GM23338 (cell line): ENCODE measurements around the gene RPS28. TPM values are rescaled to one million over a fixed set of nuclear protein-coding genes. Genes with fewer than 3 reads are reported as not detected.

Experiments
- ATAC-seq: fragments of 200-7000 bp; cut with Tn5 transposase; 3 replicates; pipeline ENCODE4 v1.9.1; 2020
- DNase-seq: peaks from one replicate; pipeline ENCODE4 v3.0.0-alpha.2; 2015; ENCODE audit warnings: low spot score
- H2AFZ ChIP-seq: fragments of 200-600 bp; sonication (generic); 2 replicates; pipeline ENCODE4 v1.8.0; 2016; ENCODE audit warnings: antibody characterized with exemption, mild to moderate bottlenecking, moderate library complexity
- H3F3A ChIP-seq: fragments of 200-600 bp; sonication (generic); replicated peaks from 2 replicates; pipeline ENCODE4 v1.8.0; 2017; ENCODE audit warnings: antibody characterized with exemption, mixed run types, low read depth
- H3K27ac ChIP-seq: fragments of 200-600 bp; sonication (generic); 2 replicates; pipeline ENCODE4 v1.6.1; 2016; ENCODE audit warnings: low read depth
- H3K27me3 ChIP-seq: fragments of 200-600 bp; sonication (generic); 2 replicates; pipeline ENCODE4 v1.8.0; 2016; ENCODE audit warnings: mild to moderate bottlenecking, mixed run types, moderate library complexity; ENCODE audit not compliant: insufficient read depth
- H3K36me3 ChIP-seq: fragments of 200-600 bp; sonication (generic); 2 replicates; pipeline ENCODE4 v1.8.0; 2016; ENCODE audit warnings: mild to moderate bottlenecking; ENCODE audit not compliant: insufficient read depth
- H3K4me1 ChIP-seq: fragments of 200-600 bp; sonication (generic); 2 replicates; pipeline ENCODE4 v1.8.0; 2016; ENCODE audit warnings: mild to moderate bottlenecking, moderate library complexity; ENCODE audit not compliant: insufficient read depth
- H3K4me2 ChIP-seq: fragments of 200-600 bp; sonication (generic); 2 replicates; pipeline ENCODE4 v1.7.1; 2017; ENCODE audit warnings: mixed run types
- H3K4me3 ChIP-seq: fragments of 200-600 bp; sonication (generic); 2 replicates; pipeline ENCODE4 v1.6.1; 2016; ENCODE audit warnings: mixed run types
- H3K79me2 ChIP-seq: fragments of 200-600 bp; sonication (generic); replicated peaks from 2 replicates; pipeline ENCODE4 v1.8.0; 2017; ENCODE audit warnings: mild to moderate bottlenecking; ENCODE audit not compliant: insufficient read depth
- H3K9me2 ChIP-seq: fragments of 200-600 bp; sonication (generic); 2 replicates; pipeline ENCODE4 v1.8.0; 2017; ENCODE audit not compliant: insufficient read depth
- H4K20me1 ChIP-seq: fragments of 200-600 bp; sonication (generic); replicated peaks from 2 replicates; pipeline ENCODE4 v1.8.0; 2017; ENCODE audit warnings: mild to moderate bottlenecking; ENCODE audit not compliant: insufficient read depth
- H3K27ac Mint-ChIP-seq: 2 replicates; pipeline ENCODE4 v1.8.0; 2020; ENCODE audit warnings: inconsistent platforms, mild to moderate bottlenecking, moderate library complexity, mixed read lengths
- H3K27me3 Mint-ChIP-seq: 3 replicates; pipeline ENCODE4 v1.8.0; 2022; ENCODE audit warnings: low read depth, mild to moderate bottlenecking, moderate library complexity, mixed read lengths, inconsistent platforms; ENCODE audit not compliant: insufficient read depth, poor library complexity
- H3K36me3 Mint-ChIP-seq: 3 replicates; pipeline ENCODE4 v1.8.0; 2021; ENCODE audit warnings: low read depth, mild to moderate bottlenecking, inconsistent platforms, moderate library complexity, mixed read lengths
- H3K4me1 Mint-ChIP-seq: 3 replicates; pipeline ENCODE4 v1.8.0; 2020; ENCODE audit warnings: mild to moderate bottlenecking, inconsistent platforms, mixed read lengths
- H3K4me3 Mint-ChIP-seq: 3 replicates; pipeline ENCODE4 v1.8.0; 2021; ENCODE audit warnings: moderate library complexity, mild to moderate bottlenecking, inconsistent platforms, mixed read lengths
- H3K9me3 Mint-ChIP-seq: 3 replicates; pipeline ENCODE4 v1.8.0; 2020; ENCODE audit warnings: moderate library complexity, mild to moderate bottlenecking, inconsistent platforms, mixed read lengths
- JUNB ChIP-seq: IDR thresholded peaks from one replicate; pipeline ENCODE4 v1.6.1; 2016; ENCODE audit warnings: antibody characterized with exemption; ENCODE audit not compliant: unreplicated experiment
- NANOG ChIP-seq: IDR thresholded peaks from 2 replicates; pipeline ENCODE4 v1.6.1; 2016; ENCODE audit warnings: antibody characterized with exemption, borderline replicate concordance
- STAT1 ChIP-seq: IDR thresholded peaks from one replicate; pipeline ENCODE4 v1.6.1; 2016; ENCODE audit warnings: antibody characterized with exemption; ENCODE audit not compliant: unreplicated experiment
- ZNF114 ChIP-seq: fragments of 250-450 bp; sonication (Bioruptor Pico); IDR thresholded peaks from 2 replicates; pipeline ENCODE4 v1.5.0; 2020; ENCODE audit warnings: mild to moderate bottlenecking, moderate library complexity
- ZNF331 ChIP-seq: fragments of 250-450 bp; sonication (Bioruptor Pico); IDR thresholded peaks from 2 replicates; pipeline ENCODE4 v1.5.0; 2020; ENCODE audit warnings: low read depth, mild to moderate bottlenecking, moderate library complexity
- polyA plus RNA-seq: library from polyadenylated mRNA; unstranded; fragments of >200 nt; fragmentation: Nextera tagmentation; extraction: Ambion mirVana; gene quantifications from 2 replicates; pipeline ENCODE4 v1.2.1, GENCODE V29; 2016
- total RNA-seq: library from RNA; depleted of rRNA; stranded (reverse); fragments of >200 nt; shearing (Covaris generic); gene quantifications from 2 replicates; pipeline ENCODE4 v1.2.3, GENCODE V29; 2014
- TF ChIP-seq, protein P1 (sequence below): fragments of 250-450 bp; sonication (Bioruptor Pico); IDR thresholded peaks from 2 replicates; pipeline ENCODE4 v1.5.0; 2020; ENCODE audit warnings: mild to moderate bottlenecking, moderate library complexity
- TF ChIP-seq, protein P2 (sequence below), 2 experiments: fragments of 200-600 bp in 1 of 2; sonication (generic) in 1 of 2; conservative IDR thresholded peaks; 2 replicates each; pipeline versions ENCODE4 v1.5.1 to v1.6.1; 2016 to 2017; ENCODE audit warnings: antibody characterized with exemption in 2 of 2, low read depth in 2 of 2, mild to moderate bottlenecking in 2 of 2, moderate library complexity in 1 of 2
- TF ChIP-seq, protein P3 (sequence below): IDR thresholded peaks from one replicate; pipeline ENCODE4 v1.6.1; 2018; ENCODE audit warnings: antibody characterized with exemption; ENCODE audit not compliant: unreplicated experiment

The RPS28 gene
- total and polyA plus RNA-seq, 2 experiments from 2014 or later, result 174 to 1,790 TPM

DNA sequence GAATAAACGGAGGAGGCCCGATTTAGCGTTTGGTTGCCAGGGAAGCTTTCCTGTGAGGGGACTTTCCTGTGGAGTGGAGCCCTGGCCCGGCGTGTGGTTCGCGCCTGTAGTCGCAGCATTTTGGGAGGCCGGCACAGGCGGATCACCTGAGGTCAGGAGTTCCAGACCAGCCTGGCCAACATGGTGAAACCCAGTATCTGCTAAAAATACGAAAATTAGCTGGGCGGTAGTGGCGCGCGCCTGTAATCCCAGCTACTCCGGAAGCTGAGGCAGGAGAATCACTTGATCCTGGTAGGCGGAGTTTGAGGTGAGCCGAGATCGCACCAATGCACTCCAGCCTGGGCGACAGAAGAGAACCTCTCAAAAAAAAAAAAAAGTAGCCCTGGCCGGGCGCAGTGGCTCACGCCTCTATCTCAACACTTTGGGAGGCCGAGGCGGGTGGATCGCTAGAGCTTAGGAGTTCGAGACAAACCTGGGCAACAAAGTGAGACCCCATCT, 14.8 kb downstream of the RPS28 start:
- Mint-ChIP-seq H3K4me1 (peaks cover 17% of the 10 kb centered on the region), H3K27me3 (peaks cover 52% of the 10 kb centered on the region), H3K27ac (no peak overlapping the region), H3K9me3 (no peaks in the 10 kb centered on the region), H3K36me3 (no peaks in the 10 kb centered on the region), H3K4me3 (peak overlapping the region; percentile 56)
- Histone ChIP-seq H3K79me2 (no peaks in the 10 kb centered on the region), H2AFZ (peak overlapping the region; percentile 69), H3K27me3 (peaks cover 47% of the 10 kb centered on the region), H4K20me1 (no peaks in the 10 kb centered on the region), H3K4me3 (peak overlapping the region; percentile 68), H3K9me2 (no peaks in the 10 kb centered on the region), H3K27ac (no peak overlapping the region), H3K4me2 (peak overlapping the region; percentile 91), H3K36me3 (no peaks in the 10 kb centered on the region), H3K4me1 (peaks cover 20% of the 10 kb centered on the region), H3F3A (peaks cover 10% of the 10 kb centered on the region)
- DNase-seq, result peak; percentile 62
- no peak for TF ChIP-seq ZNF331
- TF ChIP-seq, protein P1, sequence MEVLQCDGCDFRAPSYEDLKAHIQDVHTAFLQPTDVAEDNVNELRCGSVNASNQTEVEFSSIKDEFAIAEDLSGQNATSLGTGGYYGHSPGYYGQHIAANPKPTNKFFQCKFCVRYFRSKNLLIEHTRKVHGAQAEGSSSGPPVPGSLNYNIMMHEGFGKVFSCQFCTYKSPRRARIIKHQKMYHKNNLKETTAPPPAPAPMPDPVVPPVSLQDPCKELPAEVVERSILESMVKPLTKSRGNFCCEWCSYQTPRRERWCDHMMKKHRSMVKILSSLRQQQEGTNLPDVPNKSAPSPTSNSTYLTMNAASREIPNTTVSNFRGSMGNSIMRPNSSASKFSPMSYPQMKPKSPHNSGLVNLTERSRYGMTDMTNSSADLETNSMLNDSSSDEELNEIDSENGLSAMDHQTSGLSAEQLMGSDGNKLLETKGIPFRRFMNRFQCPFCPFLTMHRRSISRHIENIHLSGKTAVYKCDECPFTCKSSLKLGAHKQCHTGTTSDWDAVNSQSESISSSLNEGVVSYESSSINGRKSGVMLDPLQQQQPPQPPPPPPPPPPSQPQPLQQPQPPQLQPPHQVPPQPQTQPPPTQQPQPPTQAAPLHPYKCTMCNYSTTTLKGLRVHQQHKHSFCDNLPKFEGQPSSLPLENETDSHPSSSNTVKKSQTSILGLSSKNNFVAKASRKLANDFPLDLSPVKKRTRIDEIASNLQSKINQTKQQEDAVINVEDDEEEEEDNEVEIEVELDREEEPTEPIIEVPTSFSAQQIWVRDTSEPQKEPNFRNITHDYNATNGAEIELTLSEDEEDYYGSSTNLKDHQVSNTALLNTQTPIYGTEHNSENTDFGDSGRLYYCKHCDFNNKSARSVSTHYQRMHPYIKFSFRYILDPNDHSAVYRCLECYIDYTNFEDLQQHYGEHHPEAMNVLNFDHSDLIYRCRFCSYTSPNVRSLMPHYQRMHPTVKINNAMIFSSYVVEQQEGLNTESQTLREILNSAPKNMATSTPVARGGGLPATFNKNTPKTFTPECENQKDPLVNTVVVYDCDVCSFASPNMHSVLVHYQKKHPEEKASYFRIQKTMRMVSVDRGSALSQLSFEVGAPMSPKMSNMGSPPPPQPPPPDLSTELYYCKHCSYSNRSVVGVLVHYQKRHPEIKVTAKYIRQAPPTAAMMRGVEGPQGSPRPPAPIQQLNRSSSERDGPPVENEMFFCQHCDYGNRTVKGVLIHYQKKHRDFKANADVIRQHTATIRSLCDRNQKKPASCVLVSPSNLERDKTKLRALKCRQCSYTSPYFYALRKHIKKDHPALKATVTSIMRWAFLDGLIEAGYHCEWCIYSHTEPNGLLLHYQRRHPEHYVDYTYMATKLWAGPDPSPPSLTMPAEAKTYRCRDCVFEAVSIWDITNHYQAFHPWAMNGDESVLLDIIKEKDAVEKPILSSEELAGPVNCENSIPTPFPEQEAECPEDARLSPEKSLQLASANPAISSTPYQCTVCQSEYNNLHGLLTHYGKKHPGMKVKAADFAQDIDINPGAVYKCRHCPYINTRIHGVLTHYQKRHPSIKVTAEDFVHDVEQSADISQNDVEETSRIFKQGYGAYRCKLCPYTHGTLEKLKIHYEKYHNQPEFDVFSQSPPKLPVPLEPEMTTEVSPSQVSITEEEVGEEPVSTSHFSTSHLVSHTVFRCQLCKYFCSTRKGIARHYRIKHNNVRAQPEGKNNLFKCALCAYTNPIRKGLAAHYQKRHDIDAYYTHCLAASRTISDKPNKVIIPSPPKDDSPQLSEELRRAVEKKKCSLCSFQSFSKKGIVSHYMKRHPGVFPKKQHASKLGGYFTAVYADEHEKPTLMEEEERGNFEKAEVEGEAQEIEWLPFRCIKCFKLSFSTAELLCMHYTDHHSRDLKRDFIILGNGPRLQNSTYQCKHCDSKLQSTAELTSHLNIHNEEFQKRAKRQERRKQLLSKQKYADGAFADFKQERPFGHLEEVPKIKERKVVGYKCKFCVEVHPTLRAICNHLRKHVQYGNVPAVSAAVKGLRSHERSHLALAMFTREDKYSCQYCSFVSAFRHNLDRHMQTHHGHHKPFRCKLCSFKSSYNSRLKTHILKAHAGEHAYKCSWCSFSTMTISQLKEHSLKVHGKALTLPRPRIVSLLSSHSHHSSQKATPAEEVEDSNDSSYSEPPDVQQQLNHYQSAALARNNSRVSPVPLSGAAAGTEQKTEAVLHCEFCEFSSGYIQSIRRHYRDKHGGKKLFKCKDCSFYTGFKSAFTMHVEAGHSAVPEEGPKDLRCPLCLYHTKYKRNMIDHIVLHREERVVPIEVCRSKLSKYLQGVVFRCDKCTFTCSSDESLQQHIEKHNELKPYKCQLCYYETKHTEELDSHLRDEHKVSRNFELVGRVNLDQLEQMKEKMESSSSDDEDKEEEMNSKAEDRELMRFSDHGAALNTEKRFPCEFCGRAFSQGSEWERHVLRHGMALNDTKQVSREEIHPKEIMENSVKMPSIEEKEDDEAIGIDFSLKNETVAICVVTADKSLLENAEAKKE (CRISPR knock-in tag), result no peak
- no peak for TF ChIP-seq NANOG
- TF ChIP-seq, protein P2, sequence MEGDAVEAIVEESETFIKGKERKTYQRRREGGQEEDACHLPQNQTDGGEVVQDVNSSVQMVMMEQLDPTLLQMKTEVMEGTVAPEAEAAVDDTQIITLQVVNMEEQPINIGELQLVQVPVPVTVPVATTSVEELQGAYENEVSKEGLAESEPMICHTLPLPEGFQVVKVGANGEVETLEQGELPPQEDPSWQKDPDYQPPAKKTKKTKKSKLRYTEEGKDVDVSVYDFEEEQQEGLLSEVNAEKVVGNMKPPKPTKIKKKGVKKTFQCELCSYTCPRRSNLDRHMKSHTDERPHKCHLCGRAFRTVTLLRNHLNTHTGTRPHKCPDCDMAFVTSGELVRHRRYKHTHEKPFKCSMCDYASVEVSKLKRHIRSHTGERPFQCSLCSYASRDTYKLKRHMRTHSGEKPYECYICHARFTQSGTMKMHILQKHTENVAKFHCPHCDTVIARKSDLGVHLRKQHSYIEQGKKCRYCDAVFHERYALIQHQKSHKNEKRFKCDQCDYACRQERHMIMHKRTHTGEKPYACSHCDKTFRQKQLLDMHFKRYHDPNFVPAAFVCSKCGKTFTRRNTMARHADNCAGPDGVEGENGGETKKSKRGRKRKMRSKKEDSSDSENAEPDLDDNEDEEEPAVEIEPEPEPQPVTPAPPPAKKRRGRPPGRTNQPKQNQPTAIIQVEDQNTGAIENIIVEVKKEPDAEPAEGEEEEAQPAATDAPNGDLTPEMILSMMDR (conservative IDR thresholded peaks at IDR 0.05; ENCODE audit: low read depth in 2 of 2), result no peak
- TF ChIP-seq, protein P3, sequence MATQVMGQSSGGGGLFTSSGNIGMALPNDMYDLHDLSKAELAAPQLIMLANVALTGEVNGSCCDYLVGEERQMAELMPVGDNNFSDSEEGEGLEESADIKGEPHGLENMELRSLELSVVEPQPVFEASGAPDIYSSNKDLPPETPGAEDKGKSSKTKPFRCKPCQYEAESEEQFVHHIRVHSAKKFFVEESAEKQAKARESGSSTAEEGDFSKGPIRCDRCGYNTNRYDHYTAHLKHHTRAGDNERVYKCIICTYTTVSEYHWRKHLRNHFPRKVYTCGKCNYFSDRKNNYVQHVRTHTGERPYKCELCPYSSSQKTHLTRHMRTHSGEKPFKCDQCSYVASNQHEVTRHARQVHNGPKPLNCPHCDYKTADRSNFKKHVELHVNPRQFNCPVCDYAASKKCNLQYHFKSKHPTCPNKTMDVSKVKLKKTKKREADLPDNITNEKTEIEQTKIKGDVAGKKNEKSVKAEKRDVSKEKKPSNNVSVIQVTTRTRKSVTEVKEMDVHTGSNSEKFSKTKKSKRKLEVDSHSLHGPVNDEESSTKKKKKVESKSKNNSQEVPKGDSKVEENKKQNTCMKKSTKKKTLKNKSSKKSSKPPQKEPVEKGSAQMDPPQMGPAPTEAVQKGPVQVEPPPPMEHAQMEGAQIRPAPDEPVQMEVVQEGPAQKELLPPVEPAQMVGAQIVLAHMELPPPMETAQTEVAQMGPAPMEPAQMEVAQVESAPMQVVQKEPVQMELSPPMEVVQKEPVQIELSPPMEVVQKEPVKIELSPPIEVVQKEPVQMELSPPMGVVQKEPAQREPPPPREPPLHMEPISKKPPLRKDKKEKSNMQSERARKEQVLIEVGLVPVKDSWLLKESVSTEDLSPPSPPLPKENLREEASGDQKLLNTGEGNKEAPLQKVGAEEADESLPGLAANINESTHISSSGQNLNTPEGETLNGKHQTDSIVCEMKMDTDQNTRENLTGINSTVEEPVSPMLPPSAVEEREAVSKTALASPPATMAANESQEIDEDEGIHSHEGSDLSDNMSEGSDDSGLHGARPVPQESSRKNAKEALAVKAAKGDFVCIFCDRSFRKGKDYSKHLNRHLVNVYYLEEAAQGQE, result no peak
- TF ChIP-seq JUNB, result no peak
- TF ChIP-seq ZNF114 (CRISPR knock-in tag), result no peak
- no peak for TF ChIP-seq STAT1
- ATAC-seq, result no peak
